ENCODE measurements around the gene MSX2. TPM values are rescaled to one million over a fixed set of nuclear protein-coding genes. Genes with fewer than 3 reads are reported as not detected.
A peak's percentile ranks its signal among the peaks of the same experiment; 100 is the strongest.

Gene MSX2
- total and polyA plus RNA-seq, 2 donors (not counting 1 experiment from before 2014, with no cell fraction given) = 1.3 to 4.5 TPM

- no peak overlapping the region for H2AFZ ChIP-seq (ENCODE audit: low read length)
- TF ChIP-seq EZH2 (IDR thresholded peaks at IDR 0.05; ENCODE audit: low read length, missing control alignments) = no peak
- TF ChIP-seq CTCF (conservative IDR thresholded peaks at IDR 0.05 in 1 of 2, IDR thresholded peaks at IDR 0.05 in 1 of 2; ENCODE audit: low read depth in 1 of 2, low read length in 2 of 2) = no peak
- no peak overlapping the region for H3K4me3 ChIP-seq (replicated peaks in 1 of 4; ENCODE audit: control extremely low read depth in 1 of 4, insufficient read depth in 1 of 4, low read depth in 3 of 4, low read length in 4 of 4)
- no peak overlapping the region for H3K27ac ChIP-seq (ENCODE audit: insufficient read depth, low read length)
- H3K79me2 ChIP-seq (ENCODE audit: control insufficient read depth, insufficient read depth, low read length) = no peaks in the 10 kb centered on the region
- no peaks in the 10 kb centered on the region for H3K4me1 ChIP-seq (ENCODE audit: control insufficient read depth, extremely low read depth, insufficient read depth, low read length)
- no peak overlapping the region for H3K4me2 ChIP-seq (ENCODE audit: extremely low read depth, insufficient read depth, low read length)
- no peaks in the 10 kb centered on the region for H3K9me3 ChIP-seq (ENCODE audit: control insufficient read depth, insufficient read depth, low read depth, low read length)
- no peaks in the 10 kb centered on the region for H4K20me1 ChIP-seq (ENCODE audit: control insufficient read depth, extremely low read depth, insufficient read depth, low read length)
- H3K36me3 ChIP-seq (ENCODE audit: control insufficient read depth, insufficient read depth, low read length) = no peaks in the 10 kb centered on the region
- H3K27me3 ChIP-seq (ENCODE audit: control insufficient read depth, insufficient read depth, low read length) = no peaks in the 10 kb centered on the region
- peak in 1 of 2 donors; percentile 33 for DNase-seq (ENCODE audit: low read depth in 2 of 2)
- H3K9ac ChIP-seq (ENCODE audit: insufficient read depth, low read length) = no peak overlapping the region
Observed at GRCh38 chr5:174744896-174745295, 20.5 kb downstream of the MSX2 start.

- no peak overlapping the region for H3K9ac ChIP-seq (ENCODE audit: insufficient read depth, low read length)
- no peaks in the 10 kb centered on the region for H3K4me1 ChIP-seq (ENCODE audit: control insufficient read depth, extremely low read depth, insufficient read depth, low read length)
- TF ChIP-seq EZH2 (IDR thresholded peaks at IDR 0.05; ENCODE audit: low read length, missing control alignments) (no peak), CTCF (conservative IDR thresholded peaks at IDR 0.05 in 1 of 2, IDR thresholded peaks at IDR 0.05 in 1 of 2; ENCODE audit: low read depth in 1 of 2, low read length in 2 of 2) (no peak)
- no peaks in the 10 kb centered on the region for H4K20me1 ChIP-seq (ENCODE audit: control insufficient read depth, extremely low read depth, insufficient read depth, low read length)
- H2AFZ ChIP-seq (ENCODE audit: low read length) = no peak overlapping the region
- H3K79me2 ChIP-seq (ENCODE audit: control insufficient read depth, insufficient read depth, low read length) = no peaks in the 10 kb centered on the region
- no peaks in the 10 kb centered on the region for H3K27me3 ChIP-seq (ENCODE audit: control insufficient read depth, insufficient read depth, low read length)
- H3K36me3 ChIP-seq (ENCODE audit: control insufficient read depth, insufficient read depth, low read length) = no peaks in the 10 kb centered on the region
- no peaks in the 10 kb centered on the region for H3K9me3 ChIP-seq (ENCODE audit: control insufficient read depth, insufficient read depth, low read depth, low read length)
- H3K4me3 ChIP-seq (replicated peaks in 1 of 4; ENCODE audit: control extremely low read depth in 1 of 4, insufficient read depth in 1 of 4, low read depth in 3 of 4, low read length in 4 of 4) = no peak overlapping the region
- DNase-seq (ENCODE audit: low read depth in 2 of 2) = no peak
- no peak overlapping the region for H3K4me2 ChIP-seq (ENCODE audit: extremely low read depth, insufficient read depth, low read length)
- H3K27ac ChIP-seq (ENCODE audit: insufficient read depth, low read length) = no peak overlapping the region
Observed at GRCh38 chr5:174745590-174746103, 21.3 kb downstream of the MSX2 start.

GRCh38 chr5:174750711-174751110 is 26.3 kb downstream of the MSX2 start:
- Histone ChIP-seq H3K9ac (ENCODE audit: insufficient read depth, low read length) (no peak overlapping the region), H3K27ac (ENCODE audit: insufficient read depth, low read length) (no peak overlapping the region), H3K4me1 (ENCODE audit: control insufficient read depth, extremely low read depth, insufficient read depth, low read length) (no peaks in the 10 kb centered on the region), H4K20me1 (ENCODE audit: control insufficient read depth, extremely low read depth, insufficient read depth, low read length) (no peaks in the 10 kb centered on the region), H3K4me3 (replicated peaks in 1 of 4; ENCODE audit: control extremely low read depth in 1 of 4, insufficient read depth in 1 of 4, low read depth in 3 of 4, low read length in 4 of 4) (peak overlapping the region in 1 of 4 experiments; percentile 41), H3K79me2 (ENCODE audit: control insufficient read depth, insufficient read depth, low read length) (no peaks in the 10 kb centered on the region), H3K9me3 (ENCODE audit: control insufficient read depth, insufficient read depth, low read depth, low read length) (no peaks in the 10 kb centered on the region), H3K4me2 (ENCODE audit: extremely low read depth, insufficient read depth, low read length) (no peak overlapping the region), H2AFZ (ENCODE audit: low read length) (no peak overlapping the region), H3K36me3 (ENCODE audit: control insufficient read depth, insufficient read depth, low read length) (no peaks in the 10 kb centered on the region), H3K27me3 (ENCODE audit: control insufficient read depth, insufficient read depth, low read length) (no peaks in the 10 kb centered on the region)
- peak; percentile 67 to 76 for DNase-seq (ENCODE audit: low read depth in 2 of 2)
- no peak for TF ChIP-seq CTCF (conservative IDR thresholded peaks at IDR 0.05 in 1 of 2, IDR thresholded peaks at IDR 0.05 in 1 of 2; ENCODE audit: low read depth in 1 of 2, low read length in 2 of 2)
- TF ChIP-seq EZH2 (IDR thresholded peaks at IDR 0.05; ENCODE audit: low read length, missing control alignments) = no peak

All from fibroblast of lung (primary cell).